PFSK-1 (cell line): ENCODE results near the gene SLC25A24.

Experiments
- FOXP2 ChIP-seq: optimal IDR thresholded peaks from 2 replicates; pipeline ENCODE3; 2011; ENCODE audit warnings: borderline replicate concordance, control low read depth, inconsistent platforms; ENCODE audit not compliant: insufficient read depth; ENCODE audit errors: extremely low read length, extremely low read depth
- POLR2AphosphoS5 ChIP-seq: IDR thresholded peaks from 2 replicates; pipeline ENCODE4 v1.6.1; 2012; ENCODE audit warnings: low read depth, mild to moderate bottlenecking, control low read depth, low read length, moderate library complexity
- REST ChIP-seq, 2 experiments: IDR thresholded peaks; 2 replicates each; pipeline versions ENCODE4 v1.6.1 to v1.8.0; 2011 to 2012; ENCODE audit warnings: low read depth in 2 of 2, low read length in 2 of 2, control low read depth in 1 of 2, inconsistent platforms in 1 of 2, mild to moderate bottlenecking in 1 of 2, moderate library complexity in 1 of 2; ENCODE audit not compliant: insufficient read depth in 1 of 2
- SIN3A ChIP-seq: IDR thresholded peaks from 2 replicates; pipeline ENCODE4 v1.6.1; 2012; ENCODE audit warnings: mild to moderate bottlenecking, low read length, moderate library complexity, borderline replicate concordance; ENCODE audit not compliant: insufficient read depth
- TAF1 ChIP-seq: IDR thresholded peaks from 2 replicates; pipeline ENCODE4 v1.6.1; 2012; ENCODE audit warnings: low read length, control low read depth, borderline replicate concordance; ENCODE audit not compliant: insufficient read depth

DNA sequence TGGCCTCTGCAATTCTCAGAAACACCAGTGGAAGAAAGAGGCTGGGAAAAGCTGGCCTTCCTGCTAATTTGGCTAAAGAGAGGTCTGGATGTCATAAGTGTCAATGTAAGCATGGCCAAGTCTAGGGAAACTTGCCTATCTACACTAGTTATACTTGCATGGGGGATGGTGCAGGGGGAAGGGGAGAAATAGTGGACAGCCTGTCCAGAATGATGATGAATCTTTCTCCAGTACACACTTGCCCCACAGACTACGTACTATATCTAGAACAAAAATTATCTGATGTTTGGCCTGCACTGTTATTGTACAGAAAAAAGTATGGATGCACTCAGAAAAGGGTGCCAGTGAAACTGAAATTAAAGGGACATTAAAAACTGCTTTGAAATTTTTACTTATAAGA is 114.5 kb downstream of the SLC25A24 start:
- no peak for TF ChIP-seq SIN3A
- no peak for TF ChIP-seq POLR2AphosphoS5
- TF ChIP-seq REST (IDR thresholded peaks at IDR 0.05; ENCODE audit: insufficient read depth in 1 of 2, low read depth in 2 of 2, low read length in 2 of 2) = no peak
- no peak for TF ChIP-seq TAF1
- no peak for TF ChIP-seq FOXP2
